Lower leg skin (tissue), 3 donors: Measurements from ENCODE around the gene FNIP1.

ENCODE experiments used
- POLR2A ChIP-seq, 2 donors: fragments of 450-650 bp; IDR thresholded peaks; one replicate each; pipeline ENCODE4 v1.6.1; 2016 to 2017; ENCODE audit warnings: antibody characterized with exemption in 2 of 2, mild to moderate bottlenecking in 1 of 2, moderate library complexity in 1 of 2
- TF ChIP-seq, protein P1 (sequence below), 3 donors: fragments of 450-650 bp; IDR thresholded peaks; one replicate each; pipeline ENCODE4 v1.5.1; 2016; ENCODE audit warnings: antibody characterized with exemption in 3 of 3, mild to moderate bottlenecking in 3 of 3, moderate library complexity in 2 of 3

GRCh38 chr5:131684595-131684994 is 112.2 kb downstream of the FNIP1 start:
- TF ChIP-seq, protein P1, sequence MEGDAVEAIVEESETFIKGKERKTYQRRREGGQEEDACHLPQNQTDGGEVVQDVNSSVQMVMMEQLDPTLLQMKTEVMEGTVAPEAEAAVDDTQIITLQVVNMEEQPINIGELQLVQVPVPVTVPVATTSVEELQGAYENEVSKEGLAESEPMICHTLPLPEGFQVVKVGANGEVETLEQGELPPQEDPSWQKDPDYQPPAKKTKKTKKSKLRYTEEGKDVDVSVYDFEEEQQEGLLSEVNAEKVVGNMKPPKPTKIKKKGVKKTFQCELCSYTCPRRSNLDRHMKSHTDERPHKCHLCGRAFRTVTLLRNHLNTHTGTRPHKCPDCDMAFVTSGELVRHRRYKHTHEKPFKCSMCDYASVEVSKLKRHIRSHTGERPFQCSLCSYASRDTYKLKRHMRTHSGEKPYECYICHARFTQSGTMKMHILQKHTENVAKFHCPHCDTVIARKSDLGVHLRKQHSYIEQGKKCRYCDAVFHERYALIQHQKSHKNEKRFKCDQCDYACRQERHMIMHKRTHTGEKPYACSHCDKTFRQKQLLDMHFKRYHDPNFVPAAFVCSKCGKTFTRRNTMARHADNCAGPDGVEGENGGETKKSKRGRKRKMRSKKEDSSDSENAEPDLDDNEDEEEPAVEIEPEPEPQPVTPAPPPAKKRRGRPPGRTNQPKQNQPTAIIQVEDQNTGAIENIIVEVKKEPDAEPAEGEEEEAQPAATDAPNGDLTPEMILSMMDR (IDR thresholded peaks at IDR 0.05) = no peak
- no peak for TF ChIP-seq POLR2A (IDR thresholded peaks at IDR 0.05)
